Ovary (tissue), 3 donors: ENCODE results near the gene GNG7.

ENCODE experiments used
- CTCF ChIP-seq, 3 donors: fragments of 450-650 bp in 2 of 3; fragments of 200-600 bp in 1 of 3; IDR thresholded peaks; one replicate each; pipeline versions ENCODE4 v1.5.1 to v1.8.0; 2016 to 2022; ENCODE audit warnings: antibody characterized with exemption in 3 of 3, mild to moderate bottlenecking in 1 of 3
- POLR2A ChIP-seq: fragments of 450-650 bp; IDR thresholded peaks from one replicate; pipeline ENCODE4 v1.6.1; 2017; ENCODE audit warnings: antibody characterized with exemption, mild to moderate bottlenecking, moderate library complexity
- donor health status: DM: no; HTN: no; CAD: no.

GRCh38 chr19:2550431-2551171 is 151.9 kb downstream of the GNG7 start:
- TF ChIP-seq CTCF (IDR thresholded peaks at IDR 0.05) (no peak), POLR2A (no peak)
